NCI-H146 treated with DMSO at 0.1 percent for 48 hours (cell line): ENCODE results near the gene ERG28.
"Not testable (repeated sequence)": the region's sequence is repeated elsewhere in the genome, so short reads cannot be mapped to it uniquely, and the experiment has no call there.

Experiments
- DNase-seq: peaks from one replicate; lab custom pipeline; 2025; ENCODE audit not compliant: unreplicated experiment; lab: John Stamatoyannopoulos, UW

Gene ERG28

DNA sequence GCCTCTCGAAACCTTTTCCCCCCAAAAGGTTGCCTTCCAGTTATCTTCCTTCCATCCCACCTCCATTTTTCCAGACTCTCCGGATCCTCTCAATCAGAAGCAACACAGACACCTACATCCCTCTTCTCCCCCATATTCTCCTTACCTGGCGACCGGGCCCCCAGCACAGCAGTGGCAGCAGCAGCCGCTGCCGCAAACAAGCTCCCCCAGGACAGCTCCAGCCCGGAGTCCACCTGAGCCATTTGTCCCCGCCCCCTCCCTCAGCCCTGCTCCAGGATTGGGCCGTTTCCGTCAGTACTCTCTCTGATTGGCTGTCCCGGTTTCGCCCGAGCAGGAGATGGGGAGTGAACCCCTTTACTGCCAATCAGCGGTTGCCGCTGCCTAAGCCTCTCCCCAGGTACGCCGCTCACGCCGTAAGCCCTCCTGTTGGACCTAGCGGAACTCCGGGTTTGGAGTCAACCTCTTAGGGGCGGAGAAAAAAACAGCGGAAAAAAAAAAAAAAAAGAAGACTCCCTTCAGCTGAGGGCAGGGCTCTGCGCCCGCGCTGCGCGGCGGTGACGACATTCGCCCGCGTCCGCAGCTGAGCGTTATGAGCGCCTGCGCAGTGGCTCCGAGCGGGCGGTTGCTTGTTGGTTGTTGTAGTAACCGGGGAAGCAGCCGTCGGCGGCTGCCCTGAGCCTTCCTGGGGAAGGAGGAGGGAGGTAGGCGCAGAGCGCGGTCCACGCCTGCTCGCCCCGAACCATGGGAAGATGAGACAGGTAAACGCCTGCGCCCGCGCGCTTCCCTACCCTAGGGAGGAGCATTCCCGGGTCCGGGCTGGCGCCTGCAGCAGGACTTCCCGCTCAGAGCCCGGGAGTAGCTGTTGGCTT lies at the start of gene ERG28, which contains the start of gene TTLL5:
Gene ERG28, minus strand, starts transcription at position 247 of the 869 bp plus-strand sequence. CDS start 3,374 bp downstream, outside the sequence.
Gene TTLL5, plus strand, starts transcription at position 617 of the 869 bp plus-strand sequence. CDS start 1,904 bp downstream, outside the sequence.
- DNase-seq = peak; percentile 94

- peak; percentile 24 for DNase-seq
Measured at GRCh38 chr14:75709207-75709812, 48.6 kb upstream of the ERG28 start.

GRCh38 chr14:75705014-75705413 lies 44.3 kb upstream of the ERG28 start:
- no peak for DNase-seq

- no peak for DNase-seq
Measured at GRCh38 chr14:75703467-75703866, 42.8 kb upstream of the ERG28 start.

DNA sequence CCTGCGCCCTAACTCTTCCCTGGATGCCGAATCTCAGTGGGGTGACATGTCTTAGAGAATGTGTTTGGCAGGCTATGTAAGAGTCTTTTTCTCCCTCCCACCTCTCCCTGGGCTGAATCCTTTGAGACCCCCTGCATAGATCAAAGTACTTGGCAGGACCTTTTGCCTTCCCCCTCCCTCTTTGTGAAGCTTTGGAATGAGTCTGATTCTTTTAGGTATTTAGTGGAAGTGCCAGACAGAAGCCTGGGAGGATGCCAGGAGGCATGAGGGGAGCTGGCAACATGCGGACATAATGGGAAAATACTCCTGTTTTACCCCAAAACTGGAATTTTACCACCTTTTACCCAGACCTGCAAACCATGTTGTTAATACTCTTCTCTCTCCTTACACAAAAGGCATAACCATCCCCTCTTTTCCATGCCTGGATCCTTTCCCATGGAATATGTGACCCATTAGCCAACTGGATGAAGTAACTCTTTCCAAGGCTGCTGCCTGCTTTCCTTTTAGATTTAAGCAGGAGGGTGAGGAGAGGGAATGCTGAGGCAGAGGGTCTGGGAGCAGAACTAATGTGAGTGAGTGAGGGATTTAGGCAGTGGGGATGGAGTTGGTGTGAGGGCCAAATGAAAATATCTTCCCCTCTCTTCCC lies 42.1 kb upstream of the ERG28 start:
- DNase-seq = no peak

DNA sequence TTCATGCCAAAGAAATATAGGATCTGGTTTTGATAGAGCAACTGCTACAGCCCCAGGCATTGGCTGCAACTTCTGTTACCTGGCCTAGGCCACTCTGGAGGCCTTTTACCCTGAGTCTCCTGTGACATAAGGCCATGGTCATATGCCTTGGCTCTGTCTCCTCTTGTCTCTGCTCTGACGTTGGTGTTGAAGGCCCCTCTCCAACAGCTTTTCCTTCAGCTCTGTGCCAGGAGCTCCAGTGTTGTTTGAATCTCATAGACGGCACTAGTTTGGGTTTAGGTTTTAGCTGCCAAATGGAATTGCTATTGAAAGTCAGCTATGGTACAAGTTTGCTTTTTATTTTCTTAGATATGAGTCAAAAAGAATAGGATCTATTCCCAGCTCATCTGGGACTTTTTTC lies 41.4 kb upstream of the ERG28 start:
- DNase-seq = no peak

- DNase-seq = no peak
Measured at GRCh38 chr14:75700295-75700694, 39.6 kb upstream of the ERG28 start.

- no peak for DNase-seq
Measured at GRCh38 chr14:75699331-75699730, 38.7 kb upstream of the ERG28 start.

DNA sequence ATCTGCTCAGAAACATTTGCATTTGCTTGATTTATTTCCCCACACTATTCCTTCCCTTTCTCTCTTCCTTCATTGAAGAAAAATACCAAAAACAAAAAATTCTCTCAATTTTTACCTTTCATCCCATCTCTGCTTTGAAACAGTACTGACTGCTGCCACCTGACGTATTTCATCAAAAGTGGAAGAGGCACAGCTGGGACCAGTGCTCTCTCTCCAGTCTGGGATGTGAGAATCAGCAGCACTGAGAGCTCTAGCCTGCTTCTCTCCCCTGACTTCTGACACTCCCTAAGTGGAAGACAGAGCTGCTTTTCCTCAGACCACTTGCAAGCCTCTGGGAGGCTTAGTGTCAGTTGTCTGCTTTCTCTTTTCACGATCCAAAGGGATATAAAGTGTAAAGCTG lies 37.2 kb upstream of the ERG28 start:
- DNase-seq = no peak

GRCh38 chr14:75697386-75697785 lies 36.7 kb upstream of the ERG28 start:
- DNase-seq = no peak

GRCh38 chr14:75695025-75695424 lies 34.3 kb upstream of the ERG28 start:
- not testable (repeated sequence) for DNase-seq

GRCh38 chr14:75690010-75690409 lies 29.3 kb upstream of the ERG28 start:
- DNase-seq = no peak

DNA sequence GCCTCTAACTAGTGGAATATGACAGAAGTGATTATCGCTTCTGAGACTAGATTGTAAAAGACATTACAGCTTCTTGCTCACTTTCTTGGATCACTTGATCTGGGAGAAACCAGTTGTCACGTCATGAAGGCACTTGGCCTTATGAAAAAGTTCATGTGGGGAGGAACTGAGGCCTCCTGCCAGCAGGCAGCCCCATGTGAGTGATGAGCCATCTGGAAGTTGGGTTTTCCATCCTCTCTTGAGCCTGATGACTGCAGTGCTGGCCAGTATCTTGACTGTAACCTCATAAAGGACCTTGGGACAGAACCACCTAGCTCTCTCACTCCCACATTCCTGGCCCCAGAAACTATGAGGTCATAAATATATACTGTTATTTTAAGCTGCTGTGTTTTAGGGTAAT lies 28.3 kb upstream of the ERG28 start:
- no peak for DNase-seq

DNA sequence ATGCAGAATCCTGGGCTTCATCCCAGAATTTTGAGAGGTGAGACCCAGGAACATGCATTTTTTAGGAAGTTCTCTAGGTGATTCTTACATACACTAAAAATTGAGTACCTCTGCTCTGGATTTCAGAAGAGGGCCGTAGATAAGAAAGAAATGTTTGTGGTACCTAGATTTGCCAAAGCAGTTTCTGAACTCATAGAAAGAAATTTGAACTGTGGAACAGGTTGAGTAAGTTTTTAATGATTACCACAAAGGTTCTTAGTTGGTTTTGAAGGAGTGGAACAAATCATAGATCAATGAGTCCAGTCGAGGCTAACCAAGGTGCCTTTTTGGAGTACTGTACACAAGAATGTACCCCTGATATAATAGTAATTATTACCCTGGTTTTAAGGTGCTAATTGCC lies 25.2 kb upstream of the ERG28 start:
- DNase-seq = no peak

DNA sequence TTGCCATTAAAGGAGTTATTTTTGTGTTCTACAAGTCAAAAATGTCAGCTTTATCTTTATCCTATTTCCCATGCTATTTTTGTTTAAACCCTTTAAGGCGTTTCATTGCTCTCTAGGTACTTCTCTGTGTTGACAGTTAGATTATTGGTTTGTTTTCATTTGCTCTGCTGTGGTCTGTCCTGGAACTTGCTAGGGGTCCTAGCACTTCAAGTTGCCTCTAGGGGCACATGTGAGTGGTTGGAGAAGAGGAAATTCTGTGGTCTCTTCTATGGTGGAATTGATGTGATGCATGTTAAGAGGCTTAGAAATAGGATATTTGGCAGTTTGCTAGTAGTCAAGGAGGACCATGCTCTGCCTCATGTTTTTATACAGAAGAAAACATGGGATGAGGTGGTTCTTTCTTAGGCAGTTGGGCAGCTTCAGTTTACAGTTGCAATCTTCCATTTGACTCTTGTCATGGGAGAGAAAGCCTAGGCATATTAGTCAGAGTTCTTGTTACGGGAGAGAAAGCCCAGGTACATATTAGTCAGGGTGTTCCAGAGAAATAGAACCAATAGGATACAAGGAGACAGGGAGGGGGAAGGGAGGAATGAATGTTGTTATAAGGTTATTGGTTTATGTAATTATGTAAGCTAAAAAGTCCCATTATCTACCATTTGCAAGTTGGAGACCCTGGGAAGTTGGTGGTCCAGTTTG lies 14.7 kb upstream of the ERG28 start:
- no peak for DNase-seq

DNA sequence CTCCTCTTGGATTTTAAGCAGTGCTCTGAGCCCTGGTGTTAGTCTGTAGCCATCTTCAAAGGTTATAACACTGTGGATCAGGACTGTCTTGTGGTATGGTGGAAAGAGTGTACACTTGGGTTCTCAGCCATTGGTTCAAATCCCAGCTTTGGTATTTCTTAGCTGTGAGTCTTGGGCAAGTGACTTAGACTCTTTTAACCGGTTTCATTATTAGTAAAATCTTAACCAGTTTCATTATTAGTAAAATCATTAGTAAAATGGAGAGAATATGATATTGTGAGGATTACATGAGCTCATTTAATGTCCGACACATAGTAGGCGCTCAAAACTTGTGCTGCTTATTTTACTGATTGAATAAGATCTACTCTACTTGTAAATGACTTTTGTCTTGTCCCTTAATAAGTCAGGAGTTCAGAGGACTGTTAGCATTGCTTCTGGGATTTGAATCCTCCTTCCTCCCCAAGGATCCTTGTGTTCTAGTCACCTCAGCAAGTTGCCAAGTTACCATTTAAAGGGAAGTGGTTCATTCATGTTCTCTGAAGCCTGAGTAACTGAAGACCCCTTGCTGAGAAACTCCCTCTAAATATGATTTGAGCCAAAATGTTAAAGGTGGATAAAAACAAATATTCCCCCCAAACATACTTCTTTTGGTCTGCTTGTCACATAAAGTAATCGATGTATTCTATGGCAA lies 12.8 kb upstream of the ERG28 start:
- no peak for DNase-seq

- no peak for DNase-seq
Measured at GRCh38 chr14:75672605-75673192, 12.0 kb upstream of the ERG28 start.

- DNase-seq = no peak
Measured at GRCh38 chr14:75667099-75667765, 6.6 kb upstream of the ERG28 start.

GRCh38 chr14:75662966-75663365 lies 2.3 kb upstream of the ERG28 start:
- DNase-seq = no peak

DNA sequence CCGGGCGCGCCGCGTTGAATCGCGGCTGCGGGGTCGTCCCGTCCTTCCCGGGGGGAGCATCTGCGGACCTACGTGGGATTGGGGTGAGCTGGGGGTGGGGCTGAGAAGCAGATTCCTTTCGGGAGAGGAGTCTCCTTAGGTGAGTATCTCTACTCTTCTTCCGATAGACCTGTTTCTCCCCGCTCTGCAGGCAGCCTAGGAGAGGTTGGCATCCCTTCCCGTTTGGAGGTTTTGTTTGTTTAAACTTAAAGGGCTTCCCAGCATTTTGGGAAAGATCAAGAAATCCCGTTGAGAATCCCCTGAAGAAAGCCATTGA lies 781 bp upstream of the ERG28 start:
- no peak for DNase-seq
